DND-41 (cell line): Measurements from ENCODE around the gene ARL4A.

ENCODE experiments used
- CTCF ChIP-seq: IDR thresholded peaks from 2 replicates; pipeline ENCODE4 v1.5.1; 2012; ENCODE audit warnings: borderline replicate concordance, low read length, moderate library complexity, mild to moderate bottlenecking; ENCODE audit not compliant: poor library complexity, severe bottlenecking; ENCODE audit errors: extremely low read depth
- EZH2 ChIP-seq: IDR thresholded peaks from 3 replicates; pipeline ENCODE4 v1.6.1; 2012; ENCODE audit warnings: borderline replicate concordance, low read depth, mild to moderate bottlenecking, moderate library complexity, low read length, inconsistent platforms; ENCODE audit not compliant: severe bottlenecking

GRCh38 chr7:12721286-12721830 is 33.9 kb downstream of the ARL4A start:
- no peak for TF ChIP-seq EZH2
- TF ChIP-seq CTCF, result no peak
